H9 (cell line): ENCODE results near the gene SLC2A5. TPM values are rescaled to one million over a fixed set of nuclear protein-coding genes. Genes with fewer than 3 reads are reported as not detected.

Experiments used
- DNase-seq: peaks from one replicate; pipeline ENCODE4 v3.0.0-alpha.2; 2017
- H2AFZ ChIP-seq: one replicate; pipeline ENCODE4 v1.6.1; 2013; ENCODE audit warnings: mild to moderate bottlenecking, low read length, control low read depth, moderate library complexity
- H2AK5ac ChIP-seq: 2 replicates; pipeline ENCODE4 v1.6.1; 2013; ENCODE audit warnings: low read length, control low read depth, mixed read lengths; ENCODE audit not compliant: insufficient read length
- H2BK120ac ChIP-seq: one replicate; pipeline ENCODE4 v1.6.1; 2013; ENCODE audit warnings: low read depth, mild to moderate bottlenecking, low read length, control low read depth, inconsistent platforms; ENCODE audit not compliant: poor library complexity, severe bottlenecking
- H2BK12ac ChIP-seq: 2 replicates; pipeline ENCODE4 v1.6.1; 2013; ENCODE audit warnings: low read length, control low read depth, mixed read lengths, low read depth; ENCODE audit not compliant: insufficient read length
- H2BK15ac ChIP-seq: 2 replicates; pipeline ENCODE4 v1.6.1; 2013; ENCODE audit warnings: low read depth, low read length, control low read depth
- H2BK20ac ChIP-seq: one replicate; pipeline ENCODE4 v1.6.1; 2013; ENCODE audit warnings: low read depth, mild to moderate bottlenecking, low read length, control low read depth, inconsistent platforms; ENCODE audit not compliant: poor library complexity, severe bottlenecking
- H2BK5ac ChIP-seq: 2 replicates; pipeline ENCODE4 v1.6.1; 2013; ENCODE audit warnings: low read length, control low read depth, mixed read lengths; ENCODE audit not compliant: insufficient read length
- H3K14ac ChIP-seq: 2 replicates; pipeline ENCODE4 v1.6.1; 2013; ENCODE audit warnings: low read length, control low read depth; ENCODE audit not compliant: insufficient read depth
- H3K18ac ChIP-seq: 2 replicates; pipeline ENCODE4 v1.6.1; 2013; ENCODE audit warnings: low read depth, mild to moderate bottlenecking, mixed read lengths, low read length, control low read depth; ENCODE audit not compliant: insufficient read length
- H3K23ac ChIP-seq: 2 replicates; pipeline ENCODE4 v1.6.1; 2013; ENCODE audit warnings: low read length, control low read depth, mixed read lengths, low read depth; ENCODE audit not compliant: insufficient read length
- H3K23me2 ChIP-seq: 2 replicates; pipeline ENCODE4 v1.6.1; 2013; ENCODE audit warnings: low read depth, mild to moderate bottlenecking, mixed read lengths, low read length, control low read depth; ENCODE audit not compliant: insufficient read length, poor library complexity, severe bottlenecking
- H3K27ac ChIP-seq: 2 replicates; pipeline ENCODE4 v1.5.1; 2013; ENCODE audit warnings: low read length, control low read depth, mixed read lengths, low read depth; ENCODE audit not compliant: insufficient read length
- H3K27me3 ChIP-seq: 2 replicates; pipeline ENCODE4 v1.6.1; 2013; ENCODE audit warnings: low read length, control low read depth, inconsistent platforms; ENCODE audit not compliant: insufficient read depth
- H3K4ac ChIP-seq: 2 replicates; pipeline ENCODE4 v1.6.1; 2013; ENCODE audit warnings: low read depth, mild to moderate bottlenecking, control low read depth, inconsistent platforms, low read length, moderate library complexity
- H3K4me1 ChIP-seq: 2 replicates; pipeline ENCODE4 v1.6.1; 2013; ENCODE audit warnings: low read length, control low read depth, inconsistent platforms; ENCODE audit not compliant: insufficient read depth
- H3K4me2 ChIP-seq: 2 replicates; pipeline ENCODE4 v1.6.1; 2013; ENCODE audit warnings: low read length, control low read depth, mixed read lengths; ENCODE audit not compliant: insufficient read length, insufficient read depth
- H3K56ac ChIP-seq: 2 replicates; pipeline ENCODE4 v1.6.1; 2013; ENCODE audit warnings: low read depth, mild to moderate bottlenecking, mixed read lengths, low read length, control low read depth; ENCODE audit not compliant: insufficient read length
- H3K79me1 ChIP-seq: 2 replicates; pipeline ENCODE4 v1.6.1; 2013; ENCODE audit warnings: low read depth, mild to moderate bottlenecking, moderate library complexity, low read length, control low read depth, inconsistent platforms; ENCODE audit not compliant: insufficient read depth, poor library complexity, severe bottlenecking
- H3K79me2 ChIP-seq: 2 replicates; pipeline ENCODE4 v1.6.1; 2013; ENCODE audit warnings: low read length, control low read depth, inconsistent platforms; ENCODE audit not compliant: insufficient read depth
- H3K9ac ChIP-seq: 2 replicates; pipeline ENCODE4 v1.6.1; 2013; ENCODE audit warnings: low read length, control low read depth, mixed read lengths; ENCODE audit not compliant: insufficient read length; ENCODE audit errors: extremely low read depth
- H3K9me3 ChIP-seq: one replicate; pipeline ENCODE4 v1.6.1; 2013; ENCODE audit warnings: low read depth, low read length, inconsistent platforms; ENCODE audit not compliant: control insufficient read depth
- H3T11ph ChIP-seq: one replicate; pipeline ENCODE4 v1.6.1; 2013; ENCODE audit warnings: mild to moderate bottlenecking, low read length, control low read depth, inconsistent platforms
- H4K20me1 ChIP-seq: one replicate; pipeline ENCODE4 v1.6.1; 2013; ENCODE audit not compliant: control insufficient read depth, insufficient read length, insufficient read depth
- H4K5ac ChIP-seq: 2 replicates; pipeline ENCODE4 v1.6.1; 2013; ENCODE audit warnings: low read depth, mild to moderate bottlenecking, mixed read lengths, low read length, control low read depth; ENCODE audit not compliant: insufficient read length
- H4K8ac ChIP-seq: replicated peaks from 2 replicates; pipeline ENCODE4 v1.6.1; 2013; ENCODE audit warnings: low read length, control low read depth, mixed read lengths, low read depth; ENCODE audit not compliant: insufficient read length
- H4K91ac ChIP-seq: 2 replicates; pipeline ENCODE4 v1.6.1; 2013; ENCODE audit warnings: low read depth, mild to moderate bottlenecking, moderate library complexity, mixed read lengths, low read length, control low read depth; ENCODE audit not compliant: insufficient read length
- H3K27ac Mint-ChIP-seq, 3 experiments: 2 replicates in 2 of 3; 3 replicates in 1 of 3; pipeline ENCODE4 v1.8.0; 2020 to 2021; ENCODE audit warnings: mixed read lengths in 3 of 3, mild to moderate bottlenecking in 1 of 3, moderate library complexity in 1 of 3
- H3K27me3 Mint-ChIP-seq: 2 replicates; pipeline ENCODE4 v1.8.0; 2021; ENCODE audit warnings: low read depth, mild to moderate bottlenecking, moderate library complexity, mixed read lengths
- H3K36me3 Mint-ChIP-seq, 3 experiments: 2 replicates in 2 of 3; 3 replicates in 1 of 3; pipeline ENCODE4 v1.8.0; 2020 to 2021; ENCODE audit warnings: low read depth in 3 of 3, mixed read lengths in 3 of 3; ENCODE audit not compliant: insufficient read depth in 1 of 3
- H3K4me1 Mint-ChIP-seq, 2 experiments: 2 replicates each; pipeline ENCODE4 v1.8.0; 2020; ENCODE audit warnings: mixed read lengths in 2 of 2
- H3K4me3 Mint-ChIP-seq, 2 experiments: 2 replicates in 1 of 2; 3 replicates in 1 of 2; pipeline ENCODE4 v1.8.0; 2020 to 2021; ENCODE audit warnings: mild to moderate bottlenecking in 2 of 2, mixed read lengths in 2 of 2, moderate library complexity in 1 of 2
- H3K9me3 Mint-ChIP-seq, 2 experiments: 2 replicates in 1 of 2; 3 replicates in 1 of 2; pipeline ENCODE4 v1.8.0; 2020; ENCODE audit warnings: mild to moderate bottlenecking in 2 of 2, mixed read lengths in 2 of 2, moderate library complexity in 1 of 2
- CTCF ChIP-seq: fragments of 200-600 bp; sonication (generic); conservative IDR thresholded peaks from 3 replicates; pipeline ENCODE4 v1.8.0; 2021; ENCODE audit warnings: antibody characterized with exemption, mild to moderate bottlenecking
- WGBS: extraction: QIAGEN DNeasy Blood & Tissue Kit; methylation state at CpG from one replicate; pipeline ENCODE4 v1.1.7; 2013; ENCODE audit warnings: missing lambda C conversion rate, low lambda C conversion rate, mixed read lengths; ENCODE audit not compliant: insufficient read length; ENCODE audit errors: extremely low coverage; 5-methylcytosine and 5-hydroxymethylcytosine counted together
- total RNA-seq: library from RNA; stranded (reverse); gene quantifications from 2 replicates; pipeline ENCODE4 v1.2.1, GENCODE V29; 2021

Gene SLC2A5
- total RNA-seq, 1 experiment from 2014 or later, result not detected

DNA sequence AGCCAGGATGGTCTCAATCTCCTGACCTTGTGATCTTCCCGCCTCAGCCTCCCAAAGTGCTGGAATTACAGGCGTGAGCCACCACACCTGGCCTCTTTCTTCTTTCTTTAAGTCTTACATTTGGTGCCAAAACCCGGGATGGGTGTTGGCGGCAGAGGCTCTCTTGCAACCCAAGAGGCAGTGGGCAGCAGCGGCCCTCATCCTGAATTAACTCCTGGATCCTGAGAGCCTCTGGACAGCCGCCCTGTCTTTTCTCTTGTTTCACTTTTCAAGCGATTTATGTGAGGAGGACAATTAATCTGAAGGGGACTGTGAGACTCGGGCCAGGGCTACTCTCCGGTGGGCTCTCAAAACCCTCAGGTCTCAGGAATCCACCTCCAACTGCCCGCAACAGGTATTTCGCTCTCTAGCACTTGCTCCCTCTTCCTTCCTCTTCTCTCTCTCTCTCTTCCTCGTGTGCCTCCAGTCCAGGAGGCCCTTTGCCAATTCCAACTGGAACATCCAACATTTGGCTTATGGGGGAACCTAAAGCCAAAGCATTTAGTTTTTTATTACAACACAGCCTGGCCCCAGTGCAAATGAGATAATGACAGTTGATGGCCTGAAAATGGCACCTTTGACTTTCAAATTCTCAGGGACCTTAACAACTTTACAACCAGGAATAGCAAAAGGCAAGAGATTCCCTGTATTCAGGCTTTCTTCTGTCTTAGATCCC is 18.1 kb upstream of the SLC2A5 start:
- Histone ChIP-seq H3K56ac (no peak overlapping the region), H2BK15ac (no peak overlapping the region), H3K4me2 (no peak overlapping the region), H3K14ac (no peak overlapping the region), H2BK20ac (no peak overlapping the region), H3K9ac (no peak overlapping the region), H4K91ac (no peak overlapping the region), H3K4ac (no peak overlapping the region), H2BK120ac (no peak overlapping the region), H2BK5ac (no peak overlapping the region), H4K20me1 (no peaks in the 10 kb centered on the region), H3K23me2 (no peaks in the 10 kb centered on the region), H3K79me2 (no peaks in the 10 kb centered on the region), H4K5ac (no peak overlapping the region), H3T11ph (no peak overlapping the region), H2BK12ac (no peak overlapping the region), H2AFZ (no peak overlapping the region), H3K27ac (no peak overlapping the region), H3K18ac (no peak overlapping the region), H4K8ac (no peak overlapping the region), H3K23ac (no peak overlapping the region), H3K4me1 (peaks cover 3% of the 10 kb centered on the region; the same call in 1 of the 2 replicates), H2AK5ac (no peak overlapping the region), H3K79me1 (no peaks in the 10 kb centered on the region), H3K27me3 (no peaks in the 10 kb centered on the region), H3K9me3 (no peaks in the 10 kb centered on the region)
- peaks cover 0 to 20% (median 3%) of the 10 kb centered on the region in 3 experiments; a peak in 6 of 7 replicates for H3K36me3 Mint-ChIP-seq
- no peak for DNase-seq
- no peak overlapping the region for H3K4me3 Mint-ChIP-seq
- H3K27ac Mint-ChIP-seq, result no peak overlapping the region
- H3K9me3 Mint-ChIP-seq, result peaks cover 20 to 22% of the 10 kb centered on the region in 2 experiments
- H3K27me3 Mint-ChIP-seq, result peaks cover 5% of the 10 kb centered on the region
- WGBS, result no CpG with 5 or more reads among the region's 12 CpGs
- TF ChIP-seq CTCF, result no peak
- H3K4me1 Mint-ChIP-seq, result peaks cover 5 to 7% of the 10 kb centered on the region in 2 experiments; a peak in 3 of 4 replicates
